ENCODE data around the gene TMTC2.

Gene TMTC2

DNA sequence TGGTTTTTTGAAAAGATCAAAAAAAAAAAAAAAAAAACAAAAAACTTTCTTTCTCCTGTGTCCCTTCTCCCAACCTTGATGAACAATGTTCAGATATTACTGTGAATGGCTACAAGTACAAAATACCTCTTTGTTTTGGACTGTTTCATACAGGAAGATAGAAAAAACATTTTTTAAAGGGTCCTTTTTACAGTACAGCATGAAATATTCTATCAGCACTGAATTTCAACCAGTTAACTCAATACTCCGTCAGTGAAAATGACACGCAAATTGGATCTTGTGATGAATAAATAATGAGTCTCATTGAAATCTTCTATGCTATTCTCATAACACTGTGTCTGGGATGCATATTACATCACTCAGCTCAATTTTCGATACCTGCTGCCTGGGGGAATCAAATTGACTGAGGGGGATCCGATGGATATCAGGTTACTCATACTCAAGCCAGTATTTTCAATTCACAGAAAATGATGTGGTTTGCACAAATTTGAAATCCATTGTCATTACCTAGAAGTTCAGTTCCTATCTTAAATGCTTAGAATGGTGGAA is 179.6 kb downstream of the TMTC2 start:
- H2AFZ ChIP-seq (ENCODE audit: low read depth), result no peak overlapping the region
- H3K4me3 ChIP-seq (IDR thresholded peaks at IDR 0.05; ENCODE audit: insufficient read depth, low read depth, low read length), result no peak overlapping the region
- no peaks in the 10 kb centered on the region for H3K27me3 ChIP-seq (ENCODE audit: insufficient read depth, low read depth)
- no peak overlapping the region for H3K27ac ChIP-seq
- TF ChIP-seq, protein P1, sequence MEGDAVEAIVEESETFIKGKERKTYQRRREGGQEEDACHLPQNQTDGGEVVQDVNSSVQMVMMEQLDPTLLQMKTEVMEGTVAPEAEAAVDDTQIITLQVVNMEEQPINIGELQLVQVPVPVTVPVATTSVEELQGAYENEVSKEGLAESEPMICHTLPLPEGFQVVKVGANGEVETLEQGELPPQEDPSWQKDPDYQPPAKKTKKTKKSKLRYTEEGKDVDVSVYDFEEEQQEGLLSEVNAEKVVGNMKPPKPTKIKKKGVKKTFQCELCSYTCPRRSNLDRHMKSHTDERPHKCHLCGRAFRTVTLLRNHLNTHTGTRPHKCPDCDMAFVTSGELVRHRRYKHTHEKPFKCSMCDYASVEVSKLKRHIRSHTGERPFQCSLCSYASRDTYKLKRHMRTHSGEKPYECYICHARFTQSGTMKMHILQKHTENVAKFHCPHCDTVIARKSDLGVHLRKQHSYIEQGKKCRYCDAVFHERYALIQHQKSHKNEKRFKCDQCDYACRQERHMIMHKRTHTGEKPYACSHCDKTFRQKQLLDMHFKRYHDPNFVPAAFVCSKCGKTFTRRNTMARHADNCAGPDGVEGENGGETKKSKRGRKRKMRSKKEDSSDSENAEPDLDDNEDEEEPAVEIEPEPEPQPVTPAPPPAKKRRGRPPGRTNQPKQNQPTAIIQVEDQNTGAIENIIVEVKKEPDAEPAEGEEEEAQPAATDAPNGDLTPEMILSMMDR (conservative IDR thresholded peaks at IDR 0.05; ENCODE audit: low read depth, low read length), result no peak
- H4K20me1 ChIP-seq (ENCODE audit: insufficient read depth), result no peaks in the 10 kb centered on the region
- no peaks in the 10 kb centered on the region for H3K36me3 ChIP-seq (ENCODE audit: insufficient read depth)
- no peaks in the 10 kb centered on the region for H3K4me1 ChIP-seq (ENCODE audit: low read depth, poor library complexity, severe bottlenecking)
- H3K9ac ChIP-seq, result no peak overlapping the region
- no peak overlapping the region for H3K4me2 ChIP-seq
- H3K79me2 ChIP-seq (ENCODE audit: insufficient read depth, low read depth), result no peaks in the 10 kb centered on the region

DNA sequence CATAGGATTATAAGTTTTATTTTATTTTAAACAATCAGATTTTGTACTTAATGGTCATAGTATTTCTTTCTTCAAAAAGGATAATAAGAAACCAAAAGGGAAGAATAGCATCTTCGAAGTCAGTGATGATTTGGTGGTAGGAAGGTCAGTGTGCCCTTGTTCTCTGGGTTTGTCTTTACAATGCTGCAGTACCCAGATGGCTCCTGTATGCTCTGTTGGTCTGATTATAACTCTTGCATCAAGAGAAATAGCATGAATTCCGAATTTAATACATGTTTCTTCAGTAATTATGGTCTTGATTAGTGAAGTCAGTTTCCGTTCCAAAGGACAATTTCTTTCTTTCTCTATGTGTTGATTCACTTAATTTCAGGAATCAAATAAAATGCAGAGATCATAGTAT is 180.2 kb downstream of the TMTC2 start:
- Histone ChIP-seq H3K27me3 (ENCODE audit: insufficient read depth, low read depth) (no peaks in the 10 kb centered on the region), H3K4me2 (no peak overlapping the region), H3K4me3 (IDR thresholded peaks at IDR 0.05; ENCODE audit: insufficient read depth, low read depth, low read length) (no peak overlapping the region), H3K36me3 (ENCODE audit: insufficient read depth) (no peaks in the 10 kb centered on the region), H3K27ac (no peak overlapping the region), H3K79me2 (ENCODE audit: insufficient read depth, low read depth) (no peaks in the 10 kb centered on the region), H3K4me1 (ENCODE audit: low read depth, poor library complexity, severe bottlenecking) (no peaks in the 10 kb centered on the region), H3K9ac (no peak overlapping the region), H4K20me1 (ENCODE audit: insufficient read depth) (no peaks in the 10 kb centered on the region), H2AFZ (ENCODE audit: low read depth) (no peak overlapping the region)
- TF ChIP-seq, protein P1 (conservative IDR thresholded peaks at IDR 0.05; ENCODE audit: low read depth, low read length), result no peak

DNA sequence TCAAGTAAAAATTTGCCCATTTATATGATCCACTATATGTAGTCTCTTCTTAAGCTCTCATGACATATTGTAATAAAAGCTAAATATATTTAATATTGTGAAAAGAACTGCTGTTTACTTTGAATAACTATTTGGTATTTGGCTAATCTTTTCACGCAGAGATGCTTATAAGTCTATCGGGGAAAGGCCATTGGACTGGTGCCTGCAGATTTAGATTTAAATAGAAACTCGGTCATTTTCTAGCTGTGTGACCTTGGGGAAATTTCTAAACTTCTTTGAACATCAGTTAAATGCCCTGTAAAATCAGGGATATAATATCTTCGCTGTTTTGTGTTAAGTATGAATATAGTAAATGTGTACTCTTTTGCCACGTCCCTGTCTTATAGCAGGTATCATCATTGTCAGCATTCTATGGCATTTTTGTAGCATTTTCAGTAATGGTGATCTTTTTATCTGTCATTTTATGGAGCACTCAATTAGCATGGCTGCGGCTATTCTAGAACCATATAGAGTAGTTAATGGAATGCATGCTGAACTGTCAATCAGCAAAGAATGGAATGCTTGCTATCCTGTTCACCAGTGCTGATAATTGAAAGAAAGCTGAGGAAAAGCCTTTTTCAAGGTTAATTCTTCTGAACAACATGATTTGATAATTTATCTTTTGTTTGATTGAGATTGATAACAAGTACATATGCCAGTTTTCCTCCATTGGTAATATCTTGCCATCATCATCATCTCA is 181.2 kb downstream of the TMTC2 start:
- TF ChIP-seq, protein P1 (conservative IDR thresholded peaks at IDR 0.05; ENCODE audit: low read depth, low read length), result no peak
- Histone ChIP-seq H3K9ac (no peak overlapping the region), H3K27ac (no peak overlapping the region)

DNA sequence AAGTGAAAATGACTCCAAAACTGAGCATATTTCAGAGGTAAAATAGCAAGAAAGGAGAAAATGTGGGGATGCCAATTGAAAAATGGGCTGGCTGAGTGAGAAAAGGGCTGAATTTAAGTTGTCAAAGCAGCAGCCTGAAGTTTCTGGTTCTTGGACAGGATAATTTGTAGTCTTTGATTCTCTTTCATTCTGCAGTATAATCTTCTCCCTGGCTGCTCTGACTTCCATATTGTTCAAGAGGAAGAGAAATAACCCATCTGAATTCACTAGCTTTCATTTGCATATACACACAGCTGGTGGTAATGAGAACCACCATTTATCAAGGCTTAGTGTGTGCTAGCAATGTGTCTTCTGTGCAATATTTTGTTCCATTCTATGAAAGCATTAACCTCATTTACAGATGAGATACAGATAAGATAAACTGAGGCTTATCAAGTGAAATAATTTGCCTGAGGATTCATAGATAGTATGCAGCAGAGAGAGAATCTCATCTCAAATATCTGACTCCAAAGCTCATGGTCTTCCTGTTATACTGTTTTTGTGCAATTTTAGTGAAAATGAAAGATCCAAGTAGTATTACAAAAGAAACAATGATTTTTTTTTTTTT is 184.2 kb downstream of the TMTC2 start:
- TF ChIP-seq, protein P1 (conservative IDR thresholded peaks at IDR 0.05; ENCODE audit: low read depth, low read length), result no peak
- Histone ChIP-seq H3K4me2 (no peak overlapping the region), H3K79me2 (ENCODE audit: insufficient read depth, low read depth) (no peaks in the 10 kb centered on the region), H3K4me1 (ENCODE audit: low read depth, poor library complexity, severe bottlenecking) (no peaks in the 10 kb centered on the region), H3K36me3 (ENCODE audit: insufficient read depth) (no peaks in the 10 kb centered on the region), H3K9ac (no peak overlapping the region), H3K4me3 (IDR thresholded peaks at IDR 0.05; ENCODE audit: insufficient read depth, low read depth, low read length) (no peak overlapping the region), H2AFZ (ENCODE audit: low read depth) (no peak overlapping the region), H4K20me1 (ENCODE audit: insufficient read depth) (no peaks in the 10 kb centered on the region), H3K27me3 (ENCODE audit: insufficient read depth, low read depth) (no peaks in the 10 kb centered on the region), H3K27ac (no peak overlapping the region)

More for the DNA sequence above, 181.2 kb downstream of the TMTC2 start:
- Histone ChIP-seq H3K27me3 (ENCODE audit: insufficient read depth, low read depth) (no peaks in the 10 kb centered on the region), H3K79me2 (ENCODE audit: insufficient read depth, low read depth) (no peaks in the 10 kb centered on the region), H3K4me2 (no peak overlapping the region), H3K4me3 (IDR thresholded peaks at IDR 0.05; ENCODE audit: insufficient read depth, low read depth, low read length) (no peak overlapping the region), H3K36me3 (ENCODE audit: insufficient read depth) (no peaks in the 10 kb centered on the region), H4K20me1 (ENCODE audit: insufficient read depth) (no peaks in the 10 kb centered on the region), H2AFZ (ENCODE audit: low read depth) (no peak overlapping the region), H3K4me1 (ENCODE audit: low read depth, poor library complexity, severe bottlenecking) (no peaks in the 10 kb centered on the region)

Data from KMS-11 (cell line).